K562 (cell line): ENCODE measurements around the gene CCDC34. TPM values are rescaled to one million over a fixed set of nuclear protein-coding genes. Genes with fewer than 3 reads are reported as not detected.

ENCODE experiments used
- CBX5 ChIP-seq: IDR thresholded peaks from 2 replicates; pipeline ENCODE4 v1.6.1; 2014; ENCODE audit warnings: low read depth, borderline replicate concordance
- DIDO1 ChIP-seq: fragments of 450-650 bp; IDR thresholded peaks from 2 replicates; pipeline ENCODE4 v1.6.1; 2016; ENCODE audit warnings: low read depth, missing biosample characterization, missing genetic modification characterization
- FOXA3 ChIP-seq, 2 experiments: fragments of 450-650 bp in 1 of 2; sonication (generic) in 1 of 2; formaldehyde crosslinking; IDR thresholded peaks in 1 of 2; conservative IDR thresholded peaks in 1 of 2; 2 replicates each; pipeline versions ENCODE4 v1.4.0 to v1.8.0; 2020 to 2022; ENCODE audit warnings: mild to moderate bottlenecking in 2 of 2, missing genetic modification reagents in 1 of 2
- GATA2 ChIP-seq: sonication (generic); formaldehyde crosslinking; IDR thresholded peaks from 2 replicates; pipeline ENCODE4 v1.4.0; 2020; ENCODE audit warnings: mild to moderate bottlenecking, missing genetic modification reagents
- HES1 ChIP-seq: fragments of 450-650 bp; IDR thresholded peaks from 2 replicates; pipeline ENCODE4 v1.6.1; 2016; ENCODE audit warnings: low read depth, mild to moderate bottlenecking, moderate library complexity
- HEY1 ChIP-seq: fragments of 250-450 bp; sonication (Bioruptor Pico); IDR thresholded peaks from 2 replicates; pipeline ENCODE4 v1.5.0; 2020; ENCODE audit warnings: mild to moderate bottlenecking, moderate library complexity, borderline replicate concordance
- KLF6 ChIP-seq: fragments of 250-450 bp; sonication (Bioruptor Pico); IDR thresholded peaks from 2 replicates; pipeline ENCODE4 v1.4.0; 2020; ENCODE audit warnings: mild to moderate bottlenecking, moderate library complexity, borderline replicate concordance
- POLR2H ChIP-seq: IDR thresholded peaks from 2 replicates; pipeline ENCODE4 v1.6.1; 2016; ENCODE audit warnings: missing genetic modification characterization, low read depth, mild to moderate bottlenecking, control low read depth, missing compliant biosample characterization, moderate library complexity
- RBFOX2 ChIP-seq: fragments of 200-400 bp; formaldehyde crosslinking; IDR thresholded peaks from 2 replicates; pipeline ENCODE4 v1.6.1; 2017; ENCODE audit warnings: low read depth, mild to moderate bottlenecking, low read length, moderate library complexity
- TAF1 ChIP-seq: IDR thresholded peaks from 2 replicates; pipeline ENCODE4 v1.6.1; 2011; ENCODE audit warnings: mild to moderate bottlenecking, low read length, moderate library complexity; ENCODE audit not compliant: insufficient read depth, control insufficient read depth, severe bottlenecking; ENCODE audit errors: extremely low read depth
- TEAD4 ChIP-seq, 2 experiments: sonication (generic) in 1 of 2; formaldehyde crosslinking in 1 of 2; IDR thresholded peaks; 2 replicates each; pipeline versions ENCODE4 v1.6.1 to v1.8.0; 2012 to 2022; ENCODE audit warnings: borderline replicate concordance in 1 of 2, inconsistent platforms in 1 of 2, low read length in 1 of 2, mild to moderate bottlenecking in 1 of 2, missing genetic modification reagents in 1 of 2
- ZEB2 ChIP-seq: fragments of 450-650 bp; IDR thresholded peaks from 2 replicates; pipeline ENCODE4 v1.6.1; 2016
- ZNF324 ChIP-seq: fragments of 250-450 bp; sonication (Bioruptor Pico); IDR thresholded peaks from 2 replicates; pipeline ENCODE4 v1.4.0; 2020; ENCODE audit warnings: mild to moderate bottlenecking
- ZNF395 ChIP-seq: fragments of 200-800 bp; sonication (Bioruptor generic); IDR thresholded peaks from 2 replicates; pipeline ENCODE4 v1.6.1; 2017; ENCODE audit warnings: missing genetic modification characterization, missing compliant biosample characterization
- ZNF655 ChIP-seq: fragments of 250-450 bp; sonication (Bioruptor Pico); IDR thresholded peaks from 2 replicates; pipeline ENCODE4 v1.5.0; 2021
- ZNF79 ChIP-seq: fragments of 250-450 bp; sonication (Bioruptor Pico); IDR thresholded peaks from 2 replicates; pipeline ENCODE4 v1.4.0; 2020; ENCODE audit warnings: low read depth, mild to moderate bottlenecking, moderate library complexity
- polyA plus RNA-seq, 8 experiments: library from polyadenylated mRNA; depleted of rRNA in 4 of 8; stranded (reverse) in 5 of 8; unstranded in 3 of 8; fragments of >200 nt; fragmentation: Nextera tagmentation in 2 of 8; fragmentation: Illumina TruSeq in 1 of 8; extraction: Ambion mirVana in 2 of 8; extraction: Trizol in 1 of 8; gene quantifications; 2 replicates each; pipeline versions ENCODE4 v1.2.1 to v1.2.3, GENCODE V29; 2011 to 2014; ENCODE audit warnings: inconsistent platforms in 1 of 8, missing spikeins in 1 of 8
- total RNA-seq, 7 experiments: library from RNA; depleted of rRNA in 6 of 7; stranded (reverse); fragments of >200 nt in 6 of 7; fragmentation: Illumina TruSeq in 2 of 7; extraction: Trizol in 2 of 7; gene quantifications; 2 replicates each; pipeline versions ENCODE4 v1.2.1 to v1.2.3, GENCODE V29; 2011 to 2021; ENCODE audit warnings: low replicate concordance in 1 of 7

Gene CCDC34
- total and polyA plus RNA-seq, 9 of the 15 experiments (the other 6 are each of a cell fraction or from before 2014, with no cell fraction given): 6.2 to 42.0 (median 15.7) TPM

- TF ChIP-seq ZNF655 (CRISPR knock-in tag): no peak
- TF ChIP-seq FOXA3 (CRISPR knock-in tag; conservative IDR thresholded peaks at IDR 0.05 in 1 of 2, IDR thresholded peaks at IDR 0.05 in 1 of 2): no peak
- no peak for TF ChIP-seq HEY1 (CRISPR knock-in tag)
- TF ChIP-seq TAF1: no peak
- TF ChIP-seq ZNF395 (CRISPR knock-in tag): no peak
- TF ChIP-seq DIDO1 (tag): no peak
- TF ChIP-seq ZNF324 (CRISPR knock-in tag): no peak
- no peak for TF ChIP-seq RBFOX2
- TF ChIP-seq GATA2 (CRISPR knock-in tag): no peak
- TF ChIP-seq KLF6 (CRISPR knock-in tag): no peak
- TF ChIP-seq POLR2H (tag): no peak
- no peak for TF ChIP-seq TEAD4 (IDR thresholded peaks at IDR 0.05; ENCODE audit: low read length)
- TF ChIP-seq TEAD4 (CRISPR knock-in tag; IDR thresholded peaks at IDR 0.05; ENCODE audit: borderline replicate concordance): no peak
- TF ChIP-seq ZEB2: no peak
- peak; percentile 88 for TF ChIP-seq CBX5
- no peak for TF ChIP-seq HES1
- no peak for TF ChIP-seq ZNF79 (CRISPR knock-in tag)
- TF ChIP-seq, all 486 proteins: peak for 16
These were observed 71.6 kb downstream of the CCDC34 start (continued) for GRCh38 chr11:27291302-27291889.
